Muscle layer of duodenum (tissue), 2 donors: Measurements from ENCODE around the gene TPSG1.
A peak's percentile ranks its signal among the peaks of the same experiment; 100 is the strongest.

ENCODE experiments used
- H3K27ac ChIP-seq: one replicate; pipeline ENCODE4 v1.7.0; 2013; ENCODE audit warnings: mild to moderate bottlenecking, low read length
- H3K27me3 ChIP-seq: one replicate; pipeline ENCODE4 v1.7.0; 2013; ENCODE audit warnings: low read depth, mild to moderate bottlenecking, control low read depth, low read length
- H3K36me3 ChIP-seq, 2 donors: one replicate each; pipeline ENCODE4 v1.7.0; 2013; ENCODE audit warnings: low read length in 2 of 2, control low read depth in 1 of 2, mild to moderate bottlenecking in 1 of 2; ENCODE audit not compliant: insufficient read depth in 2 of 2, control insufficient read depth in 1 of 2
- H3K4me1 ChIP-seq, 2 donors: one replicate each; pipeline ENCODE4 v1.7.0; 2013; ENCODE audit warnings: low read length in 2 of 2, mild to moderate bottlenecking in 2 of 2, control low read depth in 1 of 2, moderate library complexity in 1 of 2; ENCODE audit not compliant: insufficient read depth in 2 of 2, control insufficient read depth in 1 of 2
- H3K4me3 ChIP-seq, 2 donors: one replicate each; pipeline ENCODE4 v1.7.0; 2013; ENCODE audit warnings: low read length in 2 of 2, low read depth in 1 of 2, mild to moderate bottlenecking in 1 of 2
- H3K9me3 ChIP-seq, 2 donors: one replicate each; pipeline ENCODE4 v1.7.0; 2013; ENCODE audit warnings: low read length in 2 of 2, control low read depth in 1 of 2, mild to moderate bottlenecking in 1 of 2; ENCODE audit not compliant: control insufficient read depth in 1 of 2
- donor health status: healthy.

Gene TPSG1

DNA sequence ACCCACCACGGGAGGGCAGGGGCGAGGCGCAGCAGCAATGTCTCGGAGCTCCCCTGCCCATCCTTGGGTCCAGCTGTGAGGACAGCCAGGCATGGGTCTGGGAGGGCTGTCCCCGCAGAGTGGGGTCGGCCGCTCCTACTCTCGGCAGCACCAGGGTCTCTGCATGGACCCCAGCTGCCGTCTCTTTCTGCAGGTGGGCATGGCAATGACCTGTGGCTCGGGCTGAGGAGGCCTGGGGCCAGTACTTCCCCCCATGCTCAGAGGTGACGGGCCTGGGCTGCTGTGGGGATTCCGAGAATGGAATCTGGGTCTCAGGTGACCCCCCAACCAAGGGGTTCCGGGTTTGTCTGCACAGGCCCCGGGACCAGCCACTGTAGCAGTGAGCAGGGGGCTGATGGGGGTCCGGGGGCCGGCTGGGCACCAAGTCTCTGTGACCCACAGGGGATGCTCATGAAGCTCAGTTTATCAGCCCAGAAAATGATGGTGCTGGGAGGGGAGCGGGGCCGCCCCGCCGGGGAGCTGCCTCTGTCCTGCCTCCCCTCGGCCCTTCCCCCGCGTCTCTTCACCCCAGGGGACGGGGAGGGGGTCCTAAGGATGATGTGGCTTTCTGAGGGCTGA, 48.7 kb downstream of the TPSG1 start:
- H3K4me1 ChIP-seq = peaks cover 0 to 43% of the 10 kb centered on the region in 2 donors
- no peak overlapping the region for H3K27ac ChIP-seq
- H3K27me3 ChIP-seq = no peaks in the 10 kb centered on the region
- H3K9me3 ChIP-seq = no peaks in the 10 kb centered on the region
- H3K4me3 ChIP-seq = no peak overlapping the region
- H3K36me3 ChIP-seq = no peaks in the 10 kb centered on the region

DNA sequence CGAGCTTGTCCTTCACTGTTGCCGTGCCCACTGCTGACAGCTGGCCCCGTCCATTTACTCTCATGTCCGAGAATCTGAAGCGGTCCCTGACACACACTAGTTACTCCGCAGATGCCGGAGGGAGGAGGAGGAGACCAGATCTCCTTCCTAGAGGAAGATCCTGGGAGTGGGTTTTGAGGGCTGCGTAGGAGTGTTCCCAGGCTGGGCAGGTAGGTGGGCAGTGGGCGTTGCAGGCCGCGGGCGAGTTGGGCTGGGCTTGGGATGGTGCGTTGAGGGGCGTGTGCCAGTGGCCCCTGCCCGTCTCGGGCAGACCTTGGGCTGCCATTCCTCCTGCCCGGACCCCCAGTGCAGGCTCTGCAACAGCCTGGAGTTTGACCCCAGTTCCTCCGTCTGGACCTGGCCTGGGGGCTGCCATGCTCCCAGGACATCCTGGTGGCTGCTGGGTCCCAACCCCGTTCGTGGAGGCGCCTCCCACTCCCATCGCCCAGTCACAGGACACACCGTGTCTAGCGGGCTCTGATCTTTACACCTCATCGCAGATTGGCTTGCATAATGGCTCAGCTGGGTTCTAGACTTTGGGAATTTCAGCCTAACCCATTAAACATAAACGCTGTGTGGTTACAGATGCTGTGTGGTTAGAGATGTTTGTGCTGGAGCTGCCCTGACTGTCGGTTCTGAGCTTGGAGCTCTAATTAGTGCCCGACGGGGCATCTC, 49.3 kb downstream of the TPSG1 start:
- H3K4me1 ChIP-seq = peaks cover 0 to 40% of the 10 kb centered on the region in 2 donors
- H3K4me3 ChIP-seq = no peak overlapping the region
- no peaks in the 10 kb centered on the region for H3K27me3 ChIP-seq
- H3K36me3 ChIP-seq = no peaks in the 10 kb centered on the region
- no peaks in the 10 kb centered on the region for H3K9me3 ChIP-seq
- H3K27ac ChIP-seq = no peak overlapping the region

DNA sequence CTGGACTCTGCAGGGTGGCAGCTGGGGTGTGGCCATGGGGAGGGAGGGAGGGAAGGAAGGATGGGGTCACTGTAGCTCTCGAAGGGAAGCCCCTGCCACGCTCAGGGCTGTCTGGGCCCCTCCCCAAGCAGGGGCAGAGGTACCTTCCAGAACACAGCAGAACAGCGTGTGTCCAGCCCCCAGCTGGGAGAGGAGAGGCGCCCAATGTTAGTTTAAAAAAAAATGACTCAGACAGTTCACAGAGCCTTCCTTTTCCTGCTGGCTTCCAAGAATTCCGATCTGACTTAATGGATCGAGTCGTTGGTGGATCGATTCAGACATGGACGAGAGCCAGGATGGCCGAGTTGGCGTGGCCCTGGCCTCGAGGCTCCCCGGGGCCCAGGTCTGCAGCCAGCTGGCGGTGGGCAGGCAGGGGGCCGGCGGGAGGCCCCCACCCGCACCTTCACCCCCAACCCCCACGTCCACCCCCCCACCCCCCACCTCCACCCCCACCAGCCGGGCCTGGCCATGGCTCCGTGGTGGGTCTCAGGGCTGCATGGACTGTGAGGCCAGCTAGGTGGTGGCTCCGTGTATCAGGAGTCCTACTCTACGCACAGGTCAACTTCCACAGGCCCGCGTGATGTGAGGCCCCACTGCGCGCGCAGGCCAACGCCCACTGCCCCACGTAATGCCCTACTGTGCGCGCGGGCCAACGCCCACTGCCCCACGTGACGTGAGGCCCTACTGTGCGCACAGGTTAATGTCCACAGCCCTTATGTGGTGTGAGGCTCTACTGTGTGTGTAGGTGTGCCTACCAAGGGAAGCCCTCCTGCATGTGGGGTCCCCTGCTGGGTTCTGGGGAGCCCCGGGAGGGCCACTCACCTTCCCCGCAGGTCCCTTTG, 50.4 kb downstream of the TPSG1 start:
- H3K27ac ChIP-seq = no peak overlapping the region
- no peaks in the 10 kb centered on the region for H3K9me3 ChIP-seq
- H3K36me3 ChIP-seq = no peaks in the 10 kb centered on the region
- no peak overlapping the region for H3K4me3 ChIP-seq
- H3K4me1 ChIP-seq = peaks cover 0 to 41% of the 10 kb centered on the region in 2 donors
- H3K27me3 ChIP-seq = no peaks in the 10 kb centered on the region

DNA sequence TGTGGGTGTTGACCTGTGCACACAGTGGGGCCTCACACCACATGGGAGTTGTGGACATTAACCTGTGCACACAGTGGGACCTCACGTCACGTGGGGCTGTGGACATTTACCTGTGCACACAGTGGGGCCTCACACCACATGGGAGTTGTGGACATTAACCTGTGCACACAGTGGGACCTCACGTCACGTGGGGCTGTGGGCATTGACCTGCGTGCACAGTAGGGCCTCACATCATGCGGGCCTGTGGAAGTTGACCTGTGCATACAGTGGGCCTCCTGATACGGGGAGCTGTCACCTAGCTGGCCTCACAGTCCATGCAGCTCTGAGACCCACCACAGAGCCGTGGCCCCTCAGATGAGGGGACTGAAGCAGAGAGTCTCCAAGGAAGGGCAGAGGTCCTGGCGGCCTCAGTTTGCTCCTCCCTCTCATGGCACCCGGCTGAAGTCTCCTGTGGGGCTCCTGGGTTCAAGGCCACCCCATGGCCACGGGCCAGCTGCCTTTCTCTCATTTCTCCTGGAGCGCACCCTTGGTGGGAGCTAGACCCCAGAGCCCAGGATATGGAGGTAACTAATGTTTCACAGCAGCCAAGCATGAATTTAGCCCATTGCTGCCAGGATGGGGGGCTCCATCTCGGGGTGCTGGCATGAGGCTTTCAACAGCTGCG, 51.1 kb downstream of the TPSG1 start:
- peaks cover 0 to 47% of the 10 kb centered on the region in 2 donors for H3K4me1 ChIP-seq
- H3K36me3 ChIP-seq = no peaks in the 10 kb centered on the region
- H3K4me3 ChIP-seq = no peak overlapping the region
- H3K27ac ChIP-seq = no peak overlapping the region
- H3K27me3 ChIP-seq = no peaks in the 10 kb centered on the region
- H3K9me3 ChIP-seq = no peaks in the 10 kb centered on the region

DNA sequence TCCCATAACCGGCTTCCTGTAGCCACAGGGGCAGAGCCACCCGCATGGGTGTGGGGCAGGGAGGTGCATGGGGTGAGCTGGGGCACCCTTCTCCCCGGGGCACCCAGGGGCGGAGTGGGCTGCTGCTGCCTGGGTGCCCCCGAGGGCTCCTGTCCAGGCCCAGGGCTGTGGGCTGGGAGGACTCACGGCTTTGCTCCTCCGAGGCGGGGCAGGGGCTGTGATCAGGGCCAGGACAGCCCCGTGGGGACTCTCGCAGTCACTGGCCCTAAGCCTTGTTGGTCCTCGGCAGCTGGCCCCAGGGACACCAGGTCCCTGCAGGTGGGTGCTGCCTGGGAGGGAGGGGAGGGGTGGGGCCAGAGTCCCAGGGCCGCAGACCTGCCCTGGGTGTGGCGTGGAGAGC, 52.4 kb downstream of the TPSG1 start:
- Histone ChIP-seq H3K36me3 (no peaks in the 10 kb centered on the region), H3K27ac (no peak overlapping the region), H3K9me3 (no peaks in the 10 kb centered on the region), H3K27me3 (no peaks in the 10 kb centered on the region), H3K4me1 (peaks cover 0 to 59% of the 10 kb centered on the region in 2 donors), H3K4me3 (peak overlapping the region in 1 of 2 donors; percentile 40)

DNA sequence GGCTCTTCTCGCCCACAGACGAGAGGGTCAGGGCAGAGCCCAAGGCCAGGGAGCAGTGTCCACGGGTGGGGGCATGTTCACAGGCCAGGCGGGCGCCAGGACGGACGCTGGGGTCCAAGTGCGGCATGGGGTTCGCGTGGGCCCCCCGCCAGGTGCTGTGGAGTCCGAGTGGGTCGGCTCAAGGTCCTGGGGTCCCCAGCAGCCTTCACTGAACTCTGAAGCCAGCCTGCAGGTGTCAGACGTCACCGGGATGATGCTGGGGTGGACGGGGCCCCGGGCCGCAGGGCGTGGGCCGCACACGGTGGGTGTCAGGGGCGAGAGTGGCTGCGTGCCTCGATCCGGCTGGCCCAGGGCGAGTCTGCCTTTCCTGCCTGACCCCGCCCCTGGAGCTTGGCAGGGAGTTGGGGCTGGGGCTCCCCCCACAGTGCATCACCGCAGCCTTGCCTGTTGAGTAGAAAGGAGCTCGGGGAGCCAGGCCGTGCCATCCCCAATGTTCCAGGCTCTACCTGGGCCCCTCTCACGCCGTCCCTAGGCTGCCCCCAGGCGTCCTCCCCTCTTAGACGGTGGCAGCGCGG, 53.1 kb downstream of the TPSG1 start:
- Histone ChIP-seq H3K9me3 (no peaks in the 10 kb centered on the region), H3K27ac (no peak overlapping the region), H3K4me1 (peaks cover 0 to 65% of the 10 kb centered on the region in 2 donors), H3K27me3 (no peaks in the 10 kb centered on the region), H3K4me3 (peak overlapping the region in 1 of 2 donors; percentile 40), H3K36me3 (no peaks in the 10 kb centered on the region)
